SIG-M5 treated with dmso at 0.1 percent for 504 hours (cell line): Measurements from ENCODE around the gene OSCAR.
"Not testable (repeated sequence)": the region's sequence is repeated elsewhere in the genome, so short reads cannot be mapped to it uniquely, and the experiment has no call there.

Experiments used
- DNase-seq: peaks from one replicate; lab custom pipeline; 2025; ENCODE audit not compliant: unreplicated experiment; lab: John Stamatoyannopoulos, UW

The OSCAR gene

DNA sequence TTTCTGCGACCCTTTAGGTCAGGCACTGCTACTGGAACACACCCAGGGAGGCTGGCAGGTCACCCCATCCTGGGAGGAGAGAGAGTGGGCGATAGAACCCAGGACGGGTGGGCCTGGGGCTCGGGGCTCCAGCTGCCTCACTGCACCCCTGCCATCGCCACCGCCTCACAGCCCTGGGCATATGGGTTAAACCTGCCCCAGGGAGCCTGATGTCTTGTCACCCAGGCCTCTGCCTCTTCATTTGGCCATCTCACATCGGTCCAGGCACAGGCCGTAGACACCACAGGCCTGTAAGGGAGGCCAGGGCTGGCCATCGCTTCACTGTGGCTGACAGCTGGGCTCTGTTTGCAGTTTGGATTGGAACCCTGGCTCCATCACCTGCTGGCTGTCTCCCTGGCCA, 25.1 kb upstream of the OSCAR start:
- DNase-seq = no peak

DNA sequence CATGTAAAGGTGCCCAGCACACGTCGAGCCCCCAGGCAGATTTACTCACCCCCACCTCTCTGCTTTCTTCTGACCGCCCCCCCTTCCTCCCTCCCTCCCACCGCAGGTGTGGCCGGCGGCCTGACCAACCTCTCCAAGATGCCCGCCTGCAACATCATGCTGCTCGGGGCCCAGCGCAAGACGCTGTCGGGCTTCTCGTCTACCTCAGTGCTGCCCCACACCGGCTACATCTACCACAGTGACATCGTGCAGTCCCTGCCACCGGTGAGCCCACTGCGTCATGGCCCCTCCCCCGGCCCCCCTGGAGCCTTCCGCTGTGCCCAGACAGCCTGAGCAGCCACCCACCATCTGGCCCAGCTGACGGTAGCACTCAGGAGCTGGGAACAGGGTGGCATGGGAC, 23.8 kb upstream of the OSCAR start:
- no peak for DNase-seq

DNA sequence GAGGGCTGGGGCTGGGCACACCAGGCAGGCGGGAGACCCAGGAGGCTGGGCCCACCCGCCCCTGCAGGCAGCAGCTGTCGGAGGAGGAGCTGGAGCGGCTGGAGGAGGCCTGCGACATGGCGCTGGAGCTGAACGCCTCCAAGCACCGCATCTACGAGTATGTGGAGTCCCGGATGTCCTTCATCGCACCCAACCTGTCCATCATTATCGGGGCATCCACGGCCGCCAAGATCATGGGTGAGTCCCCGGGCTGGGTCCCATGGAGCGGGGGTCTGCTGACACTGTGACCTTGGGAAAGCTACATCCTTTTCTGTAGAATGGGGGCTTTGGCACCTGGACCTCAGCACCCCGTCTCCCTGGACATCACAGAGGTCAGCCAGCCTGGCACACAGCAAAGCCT, 23.1 kb upstream of the OSCAR start:
- no peak for DNase-seq

DNA sequence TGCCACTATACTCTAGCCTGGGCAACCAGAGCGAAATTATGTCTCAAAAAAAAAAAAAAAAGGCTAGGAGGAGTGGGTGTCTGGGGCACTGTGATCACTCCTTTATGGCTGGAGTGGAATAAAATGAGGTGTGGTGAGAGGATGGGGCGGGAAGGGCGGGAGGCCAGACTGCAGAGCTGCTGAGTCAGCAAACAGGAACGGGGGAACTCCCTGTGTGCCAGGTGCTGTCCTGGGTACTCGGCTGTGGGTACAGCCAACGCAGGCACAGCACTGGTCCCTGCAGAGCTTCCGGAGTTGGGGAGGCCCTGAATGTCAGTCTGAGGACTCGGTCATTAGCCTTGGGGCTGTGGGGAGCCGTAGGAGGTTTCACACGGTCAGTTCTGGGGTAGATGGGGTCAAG, 20.7 kb upstream of the OSCAR start:
- no peak for DNase-seq

DNA sequence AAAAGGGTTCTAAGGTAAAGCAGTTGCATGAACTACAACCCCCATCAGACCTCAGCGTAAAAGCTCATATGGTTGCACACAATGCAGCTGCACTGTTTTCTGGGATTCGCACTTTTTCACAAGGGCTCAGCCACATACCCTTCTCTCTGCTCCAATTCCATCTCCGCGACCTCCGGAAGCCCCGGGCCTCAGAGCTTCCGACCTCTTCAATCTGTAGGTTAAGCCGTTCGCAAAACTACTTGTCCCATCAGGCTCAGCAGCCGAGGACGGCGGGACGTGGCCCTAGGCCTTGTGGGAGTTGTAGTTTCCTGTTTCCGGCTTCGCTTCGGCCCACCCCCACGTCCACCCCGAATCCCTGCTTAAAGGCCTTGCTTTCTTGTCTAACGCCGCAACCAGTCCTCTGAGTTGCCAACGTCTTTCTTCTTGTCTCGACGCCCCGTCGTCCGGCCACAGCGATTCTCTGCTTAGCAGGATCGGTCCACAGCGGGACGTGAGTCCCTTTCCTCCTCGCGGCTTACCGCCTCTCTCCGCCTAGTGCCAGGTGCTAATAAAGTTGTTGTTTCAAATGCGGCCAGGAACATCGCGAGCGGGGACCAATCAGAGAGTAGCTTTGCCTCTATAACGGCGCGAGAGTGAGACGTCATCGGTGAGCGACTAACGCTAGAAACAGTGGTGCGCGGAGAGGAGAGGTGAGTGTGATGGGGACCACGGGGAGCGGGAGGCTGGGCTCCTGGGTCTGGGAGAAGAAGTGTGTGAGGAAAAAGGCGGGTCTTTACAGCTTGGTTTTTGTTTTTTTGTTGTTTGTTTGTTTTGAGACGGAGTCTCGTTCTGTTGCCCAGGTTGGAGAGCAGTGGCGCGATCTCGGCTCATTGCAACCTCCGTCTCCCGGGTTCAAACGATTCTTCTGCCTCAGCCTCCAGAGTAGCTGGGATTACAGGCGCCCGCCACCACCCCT, 14.8 kb upstream of the OSCAR start, which contains the start of the genes PRPF31 and TFPT:
PRPF31 (plus strand) TSS at position 646 of the 955 bp plus-strand sequence. CDS start 2,525 bp downstream, outside the sequence.
TFPT (minus strand) TSS at position 549 of the 955 bp plus-strand sequence; CDS start at position 161, 388 bp downstream.
- peak; percentile 97 for DNase-seq

DNA sequence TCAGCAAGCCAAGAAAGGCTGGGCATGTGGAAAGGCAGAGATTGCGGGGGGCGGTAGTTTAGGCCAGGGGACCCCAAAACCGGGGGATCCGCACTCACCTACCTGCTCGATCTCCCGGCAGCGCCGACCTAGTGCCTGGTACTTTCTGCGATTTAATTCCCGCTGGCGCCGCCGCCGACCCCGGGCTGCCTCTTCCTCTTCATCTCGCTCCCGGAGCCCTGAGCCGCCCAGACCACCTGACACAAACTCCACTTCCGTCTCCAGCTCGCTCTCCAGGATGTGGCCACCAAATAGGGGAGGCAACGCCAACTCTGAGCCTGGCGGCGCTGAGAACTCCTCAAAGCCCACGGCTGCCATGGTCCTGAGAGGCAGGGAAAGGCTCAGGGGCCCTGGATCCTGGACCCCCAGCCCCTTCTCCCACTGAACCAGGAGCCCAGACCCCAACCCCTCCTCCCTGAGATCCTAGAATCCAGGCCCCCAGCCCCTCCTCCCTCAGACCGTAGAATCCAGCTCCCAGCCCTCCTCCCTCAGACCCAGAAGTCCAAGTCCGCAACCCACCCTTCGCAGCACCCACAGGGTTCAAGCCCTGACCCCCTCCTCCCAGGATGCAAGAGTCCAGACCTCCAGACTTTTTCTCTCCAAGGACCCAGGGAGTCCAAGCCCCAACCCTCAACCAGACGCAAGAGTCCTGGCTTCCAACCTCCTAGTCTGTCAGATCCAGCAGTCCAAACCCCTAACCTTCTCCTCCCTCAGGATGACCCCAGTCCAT, 13.9 kb upstream of the OSCAR start:
- peak; percentile 81 for DNase-seq

DNA sequence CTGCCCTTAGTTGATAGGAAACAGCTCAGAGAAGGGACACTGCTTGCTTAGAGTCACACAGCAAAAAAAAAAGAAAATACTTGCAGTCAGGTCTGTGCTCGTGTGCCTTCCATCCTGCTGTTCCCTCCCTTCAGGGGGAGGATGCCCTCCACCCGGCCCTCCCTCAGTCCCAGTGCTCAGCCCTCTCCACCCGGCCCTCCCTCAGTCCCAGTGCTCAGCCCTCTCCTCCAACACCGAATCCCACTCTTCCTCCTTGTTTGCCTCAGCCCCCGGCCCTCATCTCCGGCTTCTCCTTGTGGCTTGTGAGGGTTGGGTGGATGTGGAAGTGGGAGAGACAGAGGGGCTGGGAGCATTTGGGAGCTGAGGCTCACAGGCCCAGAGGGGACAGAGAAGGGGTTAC, 9.0 kb upstream of the OSCAR start:
- DNase-seq = no peak

DNA sequence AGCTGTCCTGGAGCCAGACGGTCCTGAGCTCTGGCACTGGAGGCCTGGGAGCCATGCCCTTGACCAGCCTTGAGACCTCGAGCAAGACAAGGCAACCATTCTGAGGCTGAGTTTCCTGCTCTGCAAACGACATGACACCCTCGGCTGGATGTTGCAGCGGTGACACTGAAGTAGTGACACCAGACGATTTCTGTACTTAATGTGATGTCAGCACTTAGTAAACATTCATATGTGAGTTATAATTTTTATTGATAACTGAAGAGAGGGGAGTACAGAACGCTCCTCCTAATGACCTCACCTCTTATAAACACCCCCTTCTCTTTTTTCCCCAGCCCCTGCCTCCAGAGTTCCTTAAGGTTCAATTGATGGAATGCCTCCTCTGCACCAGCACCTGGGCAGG, 7.9 kb upstream of the OSCAR start:
- DNase-seq = no peak

DNA sequence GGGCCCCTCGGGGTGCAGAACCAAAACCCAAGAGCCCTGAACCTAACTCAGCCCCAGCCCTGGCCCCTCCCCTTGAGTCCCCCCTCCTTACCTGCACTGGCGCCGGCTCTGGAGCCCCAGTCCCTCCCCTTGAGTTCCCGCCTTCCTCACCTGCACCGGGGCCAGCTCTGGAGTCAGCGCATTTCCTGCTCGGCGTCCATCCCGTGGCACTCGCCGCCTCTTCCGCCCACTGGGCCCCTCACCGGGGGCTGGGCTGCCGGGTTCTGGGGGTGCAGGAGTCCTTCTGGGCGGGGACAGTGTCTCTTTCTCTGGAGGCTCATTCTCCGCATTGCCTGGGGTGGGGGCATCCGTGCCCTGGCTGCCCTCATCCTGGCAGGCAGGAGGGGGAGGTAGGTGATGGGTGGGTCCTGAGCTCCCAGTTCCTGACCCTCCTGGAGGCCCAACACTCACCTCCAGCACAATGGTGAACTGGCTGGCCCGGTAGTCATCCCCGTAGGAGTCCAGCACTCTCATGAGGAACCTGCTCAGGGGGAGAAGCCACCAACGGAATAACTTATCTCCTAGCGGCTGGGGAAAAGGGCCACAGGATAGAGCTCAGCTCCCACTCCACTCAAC, 7.4 kb upstream of the OSCAR start:
- DNase-seq = no peak

DNA sequence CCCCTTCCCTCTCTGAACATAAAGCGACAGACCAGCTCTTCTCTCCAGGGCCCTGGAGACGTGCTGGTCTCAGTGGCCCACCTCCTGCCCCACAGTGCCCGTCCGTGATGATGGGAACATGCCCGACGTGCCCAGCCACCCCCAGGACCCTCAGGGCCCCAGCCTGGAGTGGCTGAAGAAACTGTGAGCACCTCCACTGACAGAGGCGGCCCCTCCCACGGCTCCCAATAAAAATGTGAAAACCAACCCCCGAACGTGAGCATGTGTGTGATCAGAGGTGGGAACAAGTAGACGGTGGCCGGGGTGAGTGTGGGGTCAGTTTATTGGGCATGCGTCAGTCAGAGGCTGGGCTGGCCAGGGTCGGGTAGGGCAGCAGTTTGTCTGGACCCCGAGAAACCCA, 6.1 kb upstream of the OSCAR start:
- DNase-seq = no peak

DNA sequence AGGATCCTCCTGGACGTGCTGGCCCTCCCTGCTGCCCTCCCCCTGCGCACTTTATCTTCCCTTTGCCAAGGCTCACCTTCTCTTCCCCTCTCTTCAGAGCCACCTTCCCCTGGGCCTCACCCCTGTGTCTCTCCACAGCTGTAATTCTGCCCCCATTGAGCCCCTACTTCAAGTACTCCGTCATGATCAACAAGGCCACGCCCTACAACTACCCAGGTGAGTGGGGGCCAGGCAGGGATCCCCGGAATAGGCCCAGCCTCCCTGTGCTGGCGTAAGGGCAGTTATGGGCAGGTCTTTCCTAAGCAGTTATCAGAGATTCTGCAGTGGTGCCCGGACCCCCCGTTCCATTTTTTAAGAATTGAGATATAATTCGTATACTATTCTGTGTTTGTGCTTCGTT, 5.2 kb upstream of the OSCAR start:
- DNase-seq = no peak

DNA sequence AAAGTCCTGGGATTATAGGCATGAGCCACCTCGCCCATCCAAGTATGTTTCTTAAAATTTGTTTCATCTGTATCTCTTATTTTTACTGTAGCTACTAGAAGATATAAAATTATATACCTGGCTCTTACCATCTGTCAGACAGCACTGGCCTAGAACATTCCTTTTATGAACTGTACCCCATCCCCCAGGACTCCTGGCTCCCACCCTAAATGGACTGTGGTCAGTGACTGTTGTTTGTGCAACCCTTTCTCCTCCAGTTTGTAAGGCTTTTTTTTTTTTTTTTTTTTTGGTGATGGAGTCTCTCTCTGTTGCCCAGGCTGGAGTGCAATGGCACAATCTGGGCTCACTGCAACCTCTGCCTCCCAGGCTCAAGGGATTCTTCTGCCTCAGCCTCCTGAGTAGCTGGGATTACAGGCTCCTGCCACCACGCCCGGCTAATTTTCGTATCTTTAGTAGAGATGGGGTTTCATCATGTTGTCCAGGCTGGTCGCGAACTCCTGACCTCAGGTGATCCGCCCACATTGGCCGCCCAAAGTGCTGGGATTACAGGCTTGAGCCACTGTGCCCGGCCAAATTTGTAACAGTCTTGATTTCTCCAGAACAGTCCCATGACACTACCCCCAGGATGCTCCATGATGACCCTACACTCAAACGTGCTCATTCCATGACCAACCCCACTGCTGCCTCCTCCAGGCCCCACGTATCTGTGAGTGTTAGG, 4.6 kb upstream of the OSCAR start:
- DNase-seq = no peak

DNA sequence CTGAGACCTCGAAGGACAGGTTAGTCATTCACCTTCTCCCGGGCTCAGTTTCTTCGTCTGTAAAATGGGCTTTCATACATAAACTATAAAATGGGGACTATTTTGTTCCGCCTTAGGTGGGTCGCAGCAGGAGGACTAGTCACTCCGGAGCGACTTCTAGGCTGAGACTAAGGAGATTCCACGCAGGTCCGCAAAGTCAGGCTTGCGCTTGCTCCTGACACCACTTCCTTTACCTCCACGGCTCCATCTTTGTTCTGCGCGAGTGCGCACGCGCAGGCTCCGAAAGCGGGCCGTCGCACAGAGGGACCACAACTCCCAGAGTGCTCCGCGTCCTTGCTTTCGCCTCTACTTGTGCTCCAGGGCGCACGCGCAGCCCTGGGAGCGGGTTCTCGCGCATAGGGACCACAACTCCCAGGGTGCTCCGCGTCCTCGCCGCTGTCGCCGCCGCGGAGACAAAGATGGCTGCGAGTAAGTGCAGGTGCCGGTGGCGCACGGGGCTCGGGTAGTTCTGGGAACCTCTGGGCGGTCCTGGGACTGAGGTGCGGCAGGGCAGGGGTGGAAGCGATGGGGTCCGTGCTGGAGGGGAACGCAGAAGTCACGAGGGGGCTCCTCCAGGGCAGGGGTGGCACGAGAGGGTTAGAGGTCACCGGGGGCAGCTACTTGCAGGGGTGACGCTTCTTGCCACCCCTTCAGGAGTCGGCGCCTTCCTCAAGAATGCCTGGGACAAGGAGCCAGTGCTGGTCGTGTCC, 2.0 kb upstream of the OSCAR start, which contains the start of gene NDUFA3:
NDUFA3 (plus strand) TSS at position 435 of the 749 bp plus-strand sequence; CDS start at position 459, 24 bp downstream.
- peak; percentile 96 for DNase-seq

DNA sequence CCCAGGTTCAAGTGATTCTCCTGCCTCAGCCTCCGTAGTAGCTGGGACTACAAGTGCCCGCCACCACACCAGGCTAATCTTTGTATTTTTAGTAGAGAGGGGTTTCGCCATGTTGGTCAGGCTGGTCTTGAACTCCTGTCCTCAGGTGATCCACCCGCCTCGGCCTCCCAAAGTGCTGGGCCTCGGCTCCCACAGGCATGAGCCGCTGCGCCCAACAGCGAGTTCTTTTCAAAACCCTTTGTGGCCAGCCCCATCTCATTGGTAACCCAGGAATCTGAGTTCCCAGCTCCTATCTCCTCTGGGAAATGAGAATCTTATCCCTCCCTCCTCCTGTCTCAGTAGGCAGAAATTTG, 724 bp downstream of the OSCAR start:
- DNase-seq = not testable (repeated sequence)

DNA sequence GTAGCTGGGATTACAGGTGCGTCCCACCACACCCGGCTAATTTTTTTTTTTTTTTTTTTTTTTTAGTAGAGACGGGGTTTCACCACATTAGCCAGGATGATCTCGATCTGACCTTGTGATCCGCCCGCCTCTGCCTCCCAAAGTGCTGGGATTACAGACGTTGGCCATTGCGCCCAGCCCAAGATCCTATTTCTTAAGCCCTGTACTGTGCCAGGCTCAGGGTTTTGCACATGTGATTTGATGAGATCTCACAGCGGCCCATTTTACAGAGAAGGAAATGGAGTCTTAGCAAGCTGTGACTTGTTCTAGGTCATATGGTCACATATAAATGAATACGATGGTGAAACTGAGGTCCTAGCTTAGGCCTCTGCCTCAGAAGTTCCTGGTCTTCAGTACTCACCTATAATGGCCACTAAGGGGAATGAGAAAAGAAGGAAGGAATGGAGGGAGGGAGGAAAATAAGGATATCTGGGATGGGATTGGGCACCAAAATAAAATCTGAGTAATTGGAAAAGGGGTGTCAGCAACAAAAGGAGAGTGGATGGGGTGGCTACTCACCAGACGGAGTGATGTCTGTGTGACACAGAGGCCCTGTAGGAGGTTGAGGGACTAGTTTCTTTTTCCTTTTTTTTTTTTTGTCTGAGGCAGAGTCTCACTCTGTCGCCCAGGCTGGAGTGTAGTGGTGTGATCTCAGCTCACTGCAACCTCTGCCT, 1.3 kb downstream of the OSCAR start:
- no peak for DNase-seq

DNA sequence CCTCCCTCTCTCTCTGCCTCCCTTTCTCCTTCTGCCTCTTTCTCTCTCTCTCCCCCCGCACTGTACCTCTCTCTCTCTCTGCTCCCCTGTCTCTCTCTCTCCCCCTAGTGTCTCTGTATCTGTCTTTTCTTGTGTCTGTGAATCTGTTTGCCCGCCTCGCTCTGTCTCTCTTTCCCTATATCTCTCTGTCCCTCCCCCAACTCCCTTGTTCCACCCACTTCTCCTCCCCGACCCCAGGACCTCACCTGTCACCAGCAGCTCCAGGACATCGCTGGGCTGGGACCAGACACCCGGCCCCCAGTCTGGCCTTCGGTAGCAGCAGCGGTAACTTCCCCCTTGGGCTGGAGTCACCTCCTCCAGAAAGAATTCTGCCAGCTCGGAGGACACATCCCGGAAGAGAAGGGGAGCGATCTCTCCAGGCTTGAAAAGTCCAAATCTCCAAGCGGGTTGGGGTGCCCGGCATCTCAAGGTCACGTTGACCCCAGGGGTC, 3.9 kb downstream of the OSCAR start:
- DNase-seq = peak; percentile 48

DNA sequence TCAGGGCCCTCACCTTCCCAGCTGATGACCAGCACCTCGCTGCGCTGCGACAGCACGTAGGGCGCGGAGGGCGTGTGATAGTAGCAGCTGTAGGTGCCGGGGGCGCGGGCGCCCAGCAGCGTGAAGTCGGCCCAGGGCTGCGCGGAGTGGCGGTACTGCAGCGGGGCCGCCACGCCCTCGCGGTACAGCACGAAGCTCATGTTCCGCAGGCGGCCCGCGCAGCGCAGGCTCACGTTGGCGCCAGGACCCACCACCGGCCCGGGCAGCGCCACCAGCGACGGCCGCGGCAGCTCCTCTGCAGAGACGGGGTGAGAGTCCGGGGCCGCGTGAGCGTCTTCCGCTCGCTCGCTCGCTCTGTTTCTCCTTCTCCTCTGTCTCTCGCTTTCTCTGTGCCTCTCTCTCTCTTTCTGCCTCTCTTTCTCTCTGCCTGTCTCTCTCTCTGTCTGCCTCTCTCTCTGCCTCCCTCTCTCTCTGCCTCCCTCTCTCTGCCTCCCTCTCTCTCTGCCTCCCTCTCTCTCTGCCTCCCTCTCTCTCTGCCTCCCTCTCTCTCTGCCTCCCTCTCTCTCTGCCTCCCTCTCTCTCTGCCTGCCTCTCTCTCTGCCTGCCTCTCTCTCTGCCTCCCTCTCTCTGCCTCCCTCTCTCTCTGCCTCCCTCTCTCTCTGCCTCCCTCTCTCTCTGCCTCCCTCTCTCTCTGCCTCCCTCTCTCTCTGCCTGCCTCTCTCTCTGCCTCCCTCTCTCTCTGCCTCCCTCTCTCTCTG, 4.6 kb downstream of the OSCAR start:
- DNase-seq = not testable (repeated sequence)

DNA sequence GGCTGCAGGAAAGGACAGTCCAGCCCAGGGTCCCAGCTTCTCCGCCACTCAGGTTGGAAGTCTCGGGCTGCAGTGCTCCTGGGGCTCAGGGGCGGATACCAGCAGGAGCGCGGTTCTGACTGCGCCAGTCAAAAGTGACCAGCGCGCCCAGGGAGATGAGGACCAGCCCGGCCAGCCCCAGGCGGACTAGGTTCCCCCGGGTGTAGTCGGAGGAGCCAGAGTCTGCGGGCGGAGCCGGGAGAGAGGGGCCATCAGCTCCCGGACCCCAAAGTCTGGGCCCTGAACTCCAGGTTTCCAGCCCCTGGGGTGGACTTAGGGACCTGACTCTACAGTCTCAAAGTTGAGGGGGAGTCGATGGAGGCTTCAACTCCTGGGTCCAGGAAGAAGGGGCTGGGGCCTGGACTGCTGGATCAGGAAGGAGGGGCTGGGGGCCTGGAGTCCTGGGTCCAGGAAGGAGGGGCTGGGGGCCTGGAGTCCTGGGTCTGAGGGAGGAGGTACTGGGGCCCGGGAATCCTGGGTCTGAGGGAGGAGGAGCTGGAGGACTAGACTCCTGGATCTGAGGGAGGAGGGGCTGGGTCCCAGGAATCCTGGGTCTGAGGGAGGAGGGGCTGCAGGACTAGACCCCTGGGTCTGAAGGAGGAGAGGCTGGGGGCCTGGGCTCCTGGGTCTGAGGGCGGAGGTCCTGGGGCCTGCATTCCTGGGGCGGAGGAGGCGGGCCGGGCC, 5.3 kb downstream of the OSCAR start:
- no peak for DNase-seq
